HL-60 (cell line): ENCODE data around the gene IGSF9B.

Experiments
- DNase-seq, 2 experiments: peaks; one replicate each; pipeline ENCODE4 v3.0.0-alpha.2; 2010 to 2020; ENCODE audit warnings: low read depth in 1 of 2, low spot score in 1 of 2
- H3K27ac ChIP-seq: fragments of 250-450 bp; sonication (Bioruptor Pico); replicated peaks from 2 replicates; pipeline ENCODE4 v1.5.1; 2020; ENCODE audit warnings: mild to moderate bottlenecking, moderate library complexity
- H3K27me3 ChIP-seq: fragments of 250-450 bp; sonication (Bioruptor Pico); 2 replicates; pipeline ENCODE4 v1.5.1; 2021; ENCODE audit warnings: mild to moderate bottlenecking, moderate library complexity; ENCODE audit not compliant: insufficient read depth, poor library complexity, severe bottlenecking
- H3K4me3 ChIP-seq: replicated peaks from 2 replicates; pipeline ENCODE4 v1.5.1; 2011; ENCODE audit warnings: mild to moderate bottlenecking, control low read depth, low read length; ENCODE audit not compliant: insufficient read depth
- CTCF ChIP-seq: IDR thresholded peaks from one replicate; pipeline ENCODE4 v1.5.1; 2011; ENCODE audit warnings: low read length, control low read depth, inconsistent platforms; ENCODE audit not compliant: insufficient read depth
- GABPA ChIP-seq: IDR thresholded peaks from 2 replicates; pipeline ENCODE4 v1.6.1; 2012; ENCODE audit warnings: low read depth
- POLR2AphosphoS5 ChIP-seq: IDR thresholded peaks from 2 replicates; pipeline ENCODE4 v1.6.1; 2012; ENCODE audit warnings: low read depth
- REST ChIP-seq: IDR thresholded peaks from 2 replicates; pipeline ENCODE4 v1.6.1; 2012; ENCODE audit warnings: low read depth; ENCODE audit not compliant: insufficient replicate concordance
- SPI1 ChIP-seq: IDR thresholded peaks from 2 replicates; pipeline ENCODE4 v1.6.1; 2012; ENCODE audit warnings: low read depth, mild to moderate bottlenecking, borderline replicate concordance

The IGSF9B gene

GRCh38 chr11:133967599-133968238 lies 11.0 kb upstream of the IGSF9B start:
- no peak overlapping the region for H3K27ac ChIP-seq
- H3K4me3 ChIP-seq = no peak overlapping the region
- no peak for TF ChIP-seq CTCF
- TF ChIP-seq GABPA = no peak
- no peak for TF ChIP-seq SPI1
- no peak for TF ChIP-seq REST
- no peak for TF ChIP-seq POLR2AphosphoS5
- no peak for DNase-seq
- H3K27me3 ChIP-seq = peaks cover 3% of the 10 kb centered on the region

- Histone ChIP-seq H3K27ac (no peak overlapping the region), H3K4me3 (no peak overlapping the region), H3K27me3 (peaks cover 3% of the 10 kb centered on the region)
- no peak for DNase-seq
- TF ChIP-seq SPI1 = no peak
- TF ChIP-seq REST = no peak
- TF ChIP-seq CTCF = no peak
- TF ChIP-seq POLR2AphosphoS5 = no peak
- no peak for TF ChIP-seq GABPA
Observed at GRCh38 chr11:133966921-133967598, 10.3 kb upstream of the IGSF9B start.

GRCh38 chr11:133966172-133966651 lies 9.4 kb upstream of the IGSF9B start:
- DNase-seq = no peak
- no peak overlapping the region for H3K4me3 ChIP-seq
- H3K27ac ChIP-seq = no peak overlapping the region
- TF ChIP-seq SPI1 (no peak), POLR2AphosphoS5 (no peak), CTCF (no peak), REST (no peak), GABPA (no peak)
- H3K27me3 ChIP-seq = peaks cover 3% of the 10 kb centered on the region
